Neural cell (in vitro differentiated cells): Measurements from ENCODE around the gene C1orf87. TPM values are rescaled to one million over a fixed set of nuclear protein-coding genes. Genes with fewer than 3 reads are reported as not detected.
"Not testable (repeated sequence)": the region's sequence is repeated elsewhere in the genome, so short reads cannot be mapped to it uniquely, and the experiment has no call there.

Experiments used
- H2AFZ ChIP-seq: fragments of 200-600, 300-800 bp; sonication (generic), shearing (Covaris generic); 2 replicates; pipeline ENCODE4 v1.6.0; 2014; ENCODE audit warnings: low read depth, mild to moderate bottlenecking, antibody characterized with exemption, low read length, moderate library complexity
- H3F3A ChIP-seq: fragments of 200-600 bp; shearing (Covaris generic); 2 replicates; pipeline ENCODE4 v1.6.1; 2016; ENCODE audit warnings: mild to moderate bottlenecking, moderate library complexity, mixed read lengths, antibody characterized with exemption, low read length; ENCODE audit not compliant: insufficient read depth, poor library complexity, severe bottlenecking
- H3K27ac ChIP-seq: fragments of 200-600, 300-800 bp; sonication (generic), shearing (Covaris generic); 2 replicates; pipeline ENCODE4 v1.5.1; 2014; ENCODE audit warnings: mild to moderate bottlenecking, low read length, moderate library complexity
- H3K27me3 ChIP-seq: fragments of 300-800, 200-600 bp; sonication (generic), shearing (Covaris generic); 2 replicates; pipeline ENCODE4 v1.6.0; 2014; ENCODE audit warnings: mild to moderate bottlenecking, low read depth, low read length, moderate library complexity; ENCODE audit not compliant: insufficient read depth
- H3K36me3 ChIP-seq: fragments of 300-800, 200-600 bp; sonication (generic), shearing (Covaris generic); 2 replicates; pipeline ENCODE4 v1.5.1; 2014; ENCODE audit warnings: mild to moderate bottlenecking, antibody characterized with exemption, low read length, moderate library complexity; ENCODE audit not compliant: insufficient read depth
- H3K4me2 ChIP-seq: fragments of 300-800, 200-600 bp; sonication (generic), shearing (Covaris generic); 2 replicates; pipeline ENCODE4 v1.6.0; 2014; ENCODE audit warnings: mild to moderate bottlenecking, low read length
- H3K4me3 ChIP-seq: fragments of 300-800, 200-600 bp; sonication (generic), shearing (Covaris generic); 2 replicates; pipeline ENCODE4 v1.5.1; 2014; ENCODE audit warnings: mild to moderate bottlenecking, low read length, moderate library complexity
- H3K79me2 ChIP-seq: fragments of 200-600 bp; shearing (Covaris generic); replicated peaks from 2 replicates; pipeline ENCODE4 v1.6.0; 2014; ENCODE audit warnings: mild to moderate bottlenecking, low read length, moderate library complexity; ENCODE audit not compliant: insufficient read depth
- H3K9ac ChIP-seq: fragments of 300-800, 200-600 bp; sonication (generic), shearing (Covaris generic); 2 replicates; pipeline ENCODE4 v1.6.1; 2016; ENCODE audit warnings: mild to moderate bottlenecking, low read length, mixed read lengths
- H3K9me2 ChIP-seq: fragments of 200-600 bp; shearing (Covaris generic); 2 replicates; pipeline ENCODE4 v1.6.1; 2016; ENCODE audit warnings: mild to moderate bottlenecking, low read length, mixed read lengths; ENCODE audit not compliant: insufficient read depth
- H3K9me3 ChIP-seq: fragments of 200-600, 300-800 bp; sonication (generic), shearing (Covaris generic); 2 replicates; pipeline ENCODE4 v1.6.1; 2016; ENCODE audit warnings: mild to moderate bottlenecking, mixed run types, low read length, moderate library complexity, mixed read lengths
- H4K20me1 ChIP-seq: fragments of 200-600 bp; shearing (Covaris generic); 2 replicates; pipeline ENCODE4 v1.6.1; 2016; ENCODE audit warnings: mild to moderate bottlenecking, mixed run types; ENCODE audit not compliant: insufficient read depth
- EP300 ChIP-seq: fragments of 450-650 bp; conservative IDR thresholded peaks from 2 replicates; pipeline ENCODE4 v1.6.1; 2014; ENCODE audit warnings: antibody characterized with exemption, mild to moderate bottlenecking, moderate library complexity; ENCODE audit not compliant: poor library complexity, severe bottlenecking
- EZH2 ChIP-seq: fragments of 200-600, 300-800 bp; shearing (Covaris generic), sonication (generic); IDR thresholded peaks from 2 replicates; pipeline ENCODE4 v1.6.1; 2014; ENCODE audit warnings: antibody characterized with exemption, low read length, borderline replicate concordance, mild to moderate bottlenecking; ENCODE audit not compliant: insufficient read depth, poor library complexity, severe bottlenecking
- MXI1 ChIP-seq: fragments of 450-650 bp; conservative IDR thresholded peaks from 2 replicates; pipeline ENCODE4 v1.6.1; 2014; ENCODE audit warnings: antibody characterized with exemption, mild to moderate bottlenecking; ENCODE audit not compliant: poor library complexity, severe bottlenecking
- POLR2AphosphoS5 ChIP-seq: IDR thresholded peaks from 2 replicates; pipeline ENCODE4 v1.6.1; 2012
- RAD21 ChIP-seq: fragments of 450-650 bp; conservative IDR thresholded peaks from 2 replicates; pipeline ENCODE4 v1.6.1; 2014; ENCODE audit warnings: antibody characterized with exemption, mild to moderate bottlenecking, moderate library complexity
- SMC3 ChIP-seq: fragments of 450-650 bp; conservative IDR thresholded peaks from 2 replicates; pipeline ENCODE4 v1.6.1; 2014; ENCODE audit warnings: antibody characterized with exemption, mild to moderate bottlenecking, moderate library complexity; ENCODE audit not compliant: poor library complexity
- TAF1 ChIP-seq: IDR thresholded peaks from 2 replicates; pipeline ENCODE4 v1.6.1; 2012; ENCODE audit warnings: low read depth
- polyA plus RNA-seq: library from polyadenylated mRNA; depleted of rRNA; stranded (reverse); fragments of >200 nt; gene quantifications from 2 replicates; pipeline ENCODE4 v1.2.3, GENCODE V29; 2014
- TF ChIP-seq, protein P1 (sequence below): fragments of 450-650 bp; IDR thresholded peaks from 2 replicates; pipeline ENCODE4 v1.5.1; 2014; ENCODE audit warnings: antibody characterized with exemption, mild to moderate bottlenecking, moderate library complexity; ENCODE audit not compliant: poor library complexity, severe bottlenecking
- TF ChIP-seq, protein P2 (sequence below): IDR thresholded peaks from 2 replicates; pipeline ENCODE4 v1.6.1; 2012; ENCODE audit warnings: borderline replicate concordance

Gene C1orf87
- polyA plus RNA-seq, 1 donor from 2014 or later: not detected

DNA sequence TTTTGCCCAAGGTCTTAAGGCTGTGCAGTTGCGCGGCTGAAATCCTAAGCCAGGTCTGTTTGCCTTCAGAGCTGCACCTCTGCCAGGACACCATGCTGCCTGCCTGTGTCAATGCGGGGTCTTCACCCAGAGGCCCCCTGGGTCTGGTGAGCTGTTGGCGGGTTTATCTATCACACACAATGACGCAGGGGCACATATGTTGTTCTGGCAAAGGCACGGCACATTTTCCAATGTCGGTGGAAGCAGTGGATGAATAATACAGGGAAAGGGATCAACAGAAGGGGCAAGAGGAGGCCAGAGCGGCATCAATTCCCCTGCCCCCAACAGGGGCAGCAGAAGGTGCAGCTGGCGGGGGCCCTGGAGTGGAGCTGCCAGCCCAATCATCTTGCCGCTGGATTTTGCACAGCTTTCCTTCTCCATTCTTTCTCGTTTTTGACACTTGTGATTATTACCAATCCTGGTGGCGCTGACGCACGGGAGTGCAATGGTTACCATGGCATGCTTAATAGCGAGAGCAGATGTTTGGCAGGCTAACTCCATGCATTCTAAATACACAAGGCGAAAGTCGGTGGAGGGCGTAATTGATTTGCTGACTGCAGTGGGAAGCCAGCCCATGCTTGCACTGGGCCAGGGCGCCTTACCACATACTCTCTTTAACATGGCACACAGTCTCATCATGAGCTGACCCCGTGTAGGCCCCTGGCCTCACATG, 101.2 kb downstream of the C1orf87 start:
- Histone ChIP-seq H3F3A (no peaks in the 10 kb centered on the region), H3K27me3 (no peaks in the 10 kb centered on the region), H3K36me3 (no peaks in the 10 kb centered on the region), H3K4me2 (no peak overlapping the region), H3K27ac (no peak overlapping the region), H3K9ac (no peak overlapping the region), H2AFZ (no peak overlapping the region), H4K20me1 (no peaks in the 10 kb centered on the region), H3K4me3 (no peak overlapping the region), H3K9me2 (no peaks in the 10 kb centered on the region), H3K9me3 (no peaks in the 10 kb centered on the region), H3K79me2 (no peaks in the 10 kb centered on the region)
- TF ChIP-seq TAF1 (no peak), SMC3 (no peak), MXI1 (no peak), POLR2AphosphoS5 (no peak)
- TF ChIP-seq, protein P1, sequence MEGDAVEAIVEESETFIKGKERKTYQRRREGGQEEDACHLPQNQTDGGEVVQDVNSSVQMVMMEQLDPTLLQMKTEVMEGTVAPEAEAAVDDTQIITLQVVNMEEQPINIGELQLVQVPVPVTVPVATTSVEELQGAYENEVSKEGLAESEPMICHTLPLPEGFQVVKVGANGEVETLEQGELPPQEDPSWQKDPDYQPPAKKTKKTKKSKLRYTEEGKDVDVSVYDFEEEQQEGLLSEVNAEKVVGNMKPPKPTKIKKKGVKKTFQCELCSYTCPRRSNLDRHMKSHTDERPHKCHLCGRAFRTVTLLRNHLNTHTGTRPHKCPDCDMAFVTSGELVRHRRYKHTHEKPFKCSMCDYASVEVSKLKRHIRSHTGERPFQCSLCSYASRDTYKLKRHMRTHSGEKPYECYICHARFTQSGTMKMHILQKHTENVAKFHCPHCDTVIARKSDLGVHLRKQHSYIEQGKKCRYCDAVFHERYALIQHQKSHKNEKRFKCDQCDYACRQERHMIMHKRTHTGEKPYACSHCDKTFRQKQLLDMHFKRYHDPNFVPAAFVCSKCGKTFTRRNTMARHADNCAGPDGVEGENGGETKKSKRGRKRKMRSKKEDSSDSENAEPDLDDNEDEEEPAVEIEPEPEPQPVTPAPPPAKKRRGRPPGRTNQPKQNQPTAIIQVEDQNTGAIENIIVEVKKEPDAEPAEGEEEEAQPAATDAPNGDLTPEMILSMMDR: no peak

DNA sequence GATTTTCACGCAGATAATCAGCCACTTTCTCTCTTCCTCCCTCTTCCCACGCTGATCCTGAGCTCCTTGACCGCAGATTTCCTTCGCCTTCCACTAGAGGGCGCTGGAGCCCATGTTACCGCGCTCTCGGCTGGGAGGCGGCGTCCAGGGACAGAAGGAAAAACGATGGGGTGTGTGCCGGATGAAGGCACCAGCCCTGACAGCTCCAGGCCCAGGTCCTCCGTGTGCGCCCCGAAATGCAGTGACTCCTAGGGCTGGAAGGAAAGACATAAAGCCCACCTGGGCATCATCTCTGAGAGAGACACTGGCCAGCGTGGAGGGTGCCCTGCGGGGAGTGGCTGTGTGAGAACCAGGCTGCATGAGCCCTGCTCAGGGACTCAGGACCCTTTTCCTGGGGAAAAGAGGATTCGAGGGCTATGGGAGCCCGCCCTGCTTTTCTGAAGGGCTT, 102.1 kb downstream of the C1orf87 start:
- no peak overlapping the region for H3K27ac ChIP-seq
- H3K27me3 ChIP-seq: no peaks in the 10 kb centered on the region
- H3K9me2 ChIP-seq: no peaks in the 10 kb centered on the region
- no peaks in the 10 kb centered on the region for H3K79me2 ChIP-seq
- H2AFZ ChIP-seq: no peak overlapping the region
- no peaks in the 10 kb centered on the region for H3K9me3 ChIP-seq
- no peaks in the 10 kb centered on the region for H4K20me1 ChIP-seq
- TF ChIP-seq EP300 (no peak), EZH2 (no peak), SMC3 (peak; percentile 84), RAD21 (peak; percentile 91), TAF1 (no peak), POLR2AphosphoS5 (no peak)
- TF ChIP-seq, protein P2, sequence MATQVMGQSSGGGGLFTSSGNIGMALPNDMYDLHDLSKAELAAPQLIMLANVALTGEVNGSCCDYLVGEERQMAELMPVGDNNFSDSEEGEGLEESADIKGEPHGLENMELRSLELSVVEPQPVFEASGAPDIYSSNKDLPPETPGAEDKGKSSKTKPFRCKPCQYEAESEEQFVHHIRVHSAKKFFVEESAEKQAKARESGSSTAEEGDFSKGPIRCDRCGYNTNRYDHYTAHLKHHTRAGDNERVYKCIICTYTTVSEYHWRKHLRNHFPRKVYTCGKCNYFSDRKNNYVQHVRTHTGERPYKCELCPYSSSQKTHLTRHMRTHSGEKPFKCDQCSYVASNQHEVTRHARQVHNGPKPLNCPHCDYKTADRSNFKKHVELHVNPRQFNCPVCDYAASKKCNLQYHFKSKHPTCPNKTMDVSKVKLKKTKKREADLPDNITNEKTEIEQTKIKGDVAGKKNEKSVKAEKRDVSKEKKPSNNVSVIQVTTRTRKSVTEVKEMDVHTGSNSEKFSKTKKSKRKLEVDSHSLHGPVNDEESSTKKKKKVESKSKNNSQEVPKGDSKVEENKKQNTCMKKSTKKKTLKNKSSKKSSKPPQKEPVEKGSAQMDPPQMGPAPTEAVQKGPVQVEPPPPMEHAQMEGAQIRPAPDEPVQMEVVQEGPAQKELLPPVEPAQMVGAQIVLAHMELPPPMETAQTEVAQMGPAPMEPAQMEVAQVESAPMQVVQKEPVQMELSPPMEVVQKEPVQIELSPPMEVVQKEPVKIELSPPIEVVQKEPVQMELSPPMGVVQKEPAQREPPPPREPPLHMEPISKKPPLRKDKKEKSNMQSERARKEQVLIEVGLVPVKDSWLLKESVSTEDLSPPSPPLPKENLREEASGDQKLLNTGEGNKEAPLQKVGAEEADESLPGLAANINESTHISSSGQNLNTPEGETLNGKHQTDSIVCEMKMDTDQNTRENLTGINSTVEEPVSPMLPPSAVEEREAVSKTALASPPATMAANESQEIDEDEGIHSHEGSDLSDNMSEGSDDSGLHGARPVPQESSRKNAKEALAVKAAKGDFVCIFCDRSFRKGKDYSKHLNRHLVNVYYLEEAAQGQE: no peak
- TF ChIP-seq, protein P1: peak; percentile 94
- no peak overlapping the region for H3K9ac ChIP-seq
- H3K36me3 ChIP-seq: no peaks in the 10 kb centered on the region
- H3K4me3 ChIP-seq: peak overlapping the region; percentile 44
- H3F3A ChIP-seq: no peaks in the 10 kb centered on the region
- no peak overlapping the region for H3K4me2 ChIP-seq

DNA sequence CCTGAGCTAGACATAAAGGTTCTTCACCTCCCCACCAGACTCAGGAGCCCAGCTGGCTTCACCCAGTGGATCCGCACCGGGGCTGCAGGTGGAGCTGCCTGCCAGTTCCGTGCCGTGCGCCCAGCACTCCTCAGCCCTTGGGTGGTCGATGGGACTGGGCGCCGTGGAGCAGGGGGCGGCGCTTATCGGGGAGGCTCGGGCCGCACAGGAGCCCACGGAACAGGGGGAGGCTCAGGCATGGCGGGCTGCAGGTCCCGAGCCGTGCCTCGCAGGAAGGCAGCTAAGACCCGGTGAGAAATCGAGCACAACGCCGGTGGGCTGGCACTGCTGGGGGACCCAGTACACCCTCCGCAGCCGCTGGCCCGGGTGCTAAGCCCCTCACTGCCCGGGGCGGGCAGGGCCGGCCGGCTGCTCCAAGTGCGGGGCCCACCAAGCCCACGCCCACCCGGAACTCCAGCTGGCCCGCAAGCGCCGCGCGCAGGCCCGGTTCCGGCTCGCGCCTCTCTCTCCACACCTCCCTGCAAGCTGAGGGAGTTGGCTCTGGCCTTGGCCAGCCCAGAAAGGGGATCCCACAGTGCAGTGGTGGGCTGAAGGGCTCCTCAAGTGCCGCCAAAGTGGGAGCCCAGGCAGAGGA, 103.9 kb downstream of the C1orf87 start:
- H4K20me1 ChIP-seq, H3K4me3 ChIP-seq, H3K4me2 ChIP-seq, H3K27me3 ChIP-seq, H3F3A ChIP-seq, H2AFZ ChIP-seq, H3K9ac ChIP-seq, H3K79me2 ChIP-seq, H3K27ac ChIP-seq, H3K9me3 ChIP-seq, H3K9me2 ChIP-seq, H3K36me3 ChIP-seq: not testable (repeated sequence)

DNA sequence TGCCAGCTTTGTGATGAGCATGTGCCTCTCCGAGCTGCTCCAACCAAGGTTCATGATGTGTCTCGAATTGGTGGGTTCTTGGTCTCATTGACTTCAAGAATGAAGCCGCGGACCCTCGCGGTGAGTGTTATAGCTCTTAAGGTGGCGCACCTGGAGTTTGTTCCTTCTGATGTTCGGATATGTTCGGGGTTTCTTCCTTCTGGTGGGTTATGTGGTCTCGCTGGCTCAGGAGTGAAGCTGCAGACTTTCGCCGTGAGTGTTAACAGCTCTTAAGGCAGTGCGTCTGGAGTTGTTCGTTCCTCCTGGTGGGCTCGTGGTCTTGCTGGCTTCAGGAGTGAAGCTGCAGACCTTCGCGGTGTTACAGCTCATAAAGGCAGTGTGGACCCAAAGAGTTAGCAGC, 104.8 kb downstream of the C1orf87 start:
- not testable (repeated sequence) for H3K36me3 ChIP-seq, H3K4me2 ChIP-seq, H3K9me3 ChIP-seq, H3K9ac ChIP-seq, H4K20me1 ChIP-seq, H2AFZ ChIP-seq, H3K79me2 ChIP-seq, H3K27ac ChIP-seq, H3K27me3 ChIP-seq, H3K9me2 ChIP-seq, H3F3A ChIP-seq, H3K4me3 ChIP-seq
